Astrocyte of the cerebellum (primary cell): ENCODE results near the gene PGAP3.
A peak's percentile ranks its signal among the peaks of the same experiment; 100 is the strongest.

Experiments used
- DNase-seq: peaks from one replicate; pipeline ENCODE4 v3.0.0-alpha.2; 2011; ENCODE audit warnings: low read depth
- H3K4me3 ChIP-seq: 2 replicates; pipeline ENCODE4 v1.5.1; 2011; ENCODE audit warnings: mild to moderate bottlenecking, low read depth, low read length, moderate library complexity
- CTCF ChIP-seq: IDR thresholded peaks from 2 replicates; pipeline ENCODE4 v1.5.1; 2012; ENCODE audit warnings: low read length, low read depth, moderate library complexity, mild to moderate bottlenecking; ENCODE audit errors: missing control alignments
- in situ Hi-C: cut with HindIII; loops from 2 replicates; pipeline ENCODE4 v1.10.0; 2017; ENCODE audit warnings: low sequenced_read_pairs

PGAP3 gene

GRCh38 chr17:39639043-39639442 is 48.8 kb downstream of the PGAP3 start:
- no peak for TF ChIP-seq CTCF
- no peak for DNase-seq
- in situ Hi-C loops = no loop called here
- no peak overlapping the region for H3K4me3 ChIP-seq

- peak overlapping the region; percentile 93 for H3K4me3 ChIP-seq
- DNase-seq = no peak
- TF ChIP-seq CTCF = no peak
- in situ Hi-C loops = no loop called here
These were observed 49.5 kb downstream of the PGAP3 start for GRCh38 chr17:39638317-39638716.

GRCh38 chr17:39636927-39637736 is 50.7 kb downstream of the PGAP3 start, which contains the start of gene STARD3:
STARD3 (plus strand) TSS chr17:39637144; CDS start chr17:39653532, 16,388 bp downstream.
- TF ChIP-seq CTCF = no peak
- DNase-seq = peak; percentile 47
- peak within 1 kb of the TSS; percentile 93 for H3K4me3 ChIP-seq
- in situ Hi-C loops = no loop called here

- DNase-seq = no peak
- peak overlapping the region; percentile 93 for H3K4me3 ChIP-seq
- in situ Hi-C loops = no loop called here
- no peak for TF ChIP-seq CTCF
These were observed 51.3 kb downstream of the PGAP3 start for GRCh38 chr17:39636587-39636926.

GRCh38 chr17:39635614-39636176 is 52.2 kb downstream of the PGAP3 start:
- DNase-seq = no peak
- in situ Hi-C loops = no loop called here
- no peak overlapping the region for H3K4me3 ChIP-seq
- no peak for TF ChIP-seq CTCF

- in situ Hi-C loops = no loop called here
- TF ChIP-seq CTCF = peak; percentile 77
- H3K4me3 ChIP-seq = no peak overlapping the region
- peak; percentile 28 for DNase-seq
These were observed 53.4 kb downstream of the PGAP3 start for GRCh38 chr17:39634384-39634871.
